CD4-positive, alpha-beta T cell treated with Interleukin-4 for 4 hours (primary cell): ENCODE measurements around the gene TXNRD2.

Source experiments
- DNase-seq: peaks from one replicate; pipeline ENCODE4 v3.0.0-alpha.2; 2020

TXNRD2 gene

DNA sequence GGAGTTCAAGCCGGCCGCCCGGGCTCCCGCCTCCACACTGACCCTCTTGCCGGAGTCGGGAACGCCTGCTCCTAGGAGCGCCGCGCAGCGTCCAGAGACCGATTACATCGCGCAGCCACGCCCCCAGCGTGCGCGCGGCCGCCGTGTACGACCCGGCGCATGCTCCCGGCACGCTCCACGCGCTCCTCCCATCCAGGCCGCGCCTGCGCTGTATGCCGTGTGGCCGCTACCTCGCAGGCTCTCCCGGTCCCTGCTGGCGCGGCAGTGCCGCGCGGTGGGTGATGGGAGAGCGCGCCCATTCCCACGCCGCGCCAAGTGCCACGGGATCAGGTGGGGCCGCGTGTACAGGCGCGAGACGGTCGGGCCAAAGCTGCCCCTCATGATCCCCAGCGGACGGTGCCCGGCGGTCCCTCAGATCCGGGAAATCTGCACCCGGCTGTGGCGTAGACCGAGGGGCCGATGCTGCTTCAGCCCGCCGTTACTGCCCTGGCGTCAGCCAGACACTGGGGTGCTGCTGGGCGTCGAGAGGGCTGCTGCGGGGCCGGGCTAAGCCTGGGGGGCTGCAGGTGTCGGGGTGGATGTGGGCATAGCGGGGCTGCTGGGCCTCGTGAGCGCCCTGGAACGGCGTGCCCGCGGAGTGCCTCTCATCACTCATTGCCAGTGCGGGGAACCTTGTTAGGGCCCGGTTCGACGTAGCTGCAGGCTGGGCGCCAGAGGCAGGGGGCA is 86.7 kb downstream of the TXNRD2 start, which contains the start of the genes GNB1L and RTL10:
Gene GNB1L (minus strand): TSS at position 97 of the 726 bp plus-strand sequence. CDS start 33,519 bp downstream, outside the sequence.
Gene RTL10 (minus strand): TSS at position 97 of the 726 bp plus-strand sequence. CDS start 2,613 bp downstream, outside the sequence.
- peak; percentile 93 for DNase-seq

DNA sequence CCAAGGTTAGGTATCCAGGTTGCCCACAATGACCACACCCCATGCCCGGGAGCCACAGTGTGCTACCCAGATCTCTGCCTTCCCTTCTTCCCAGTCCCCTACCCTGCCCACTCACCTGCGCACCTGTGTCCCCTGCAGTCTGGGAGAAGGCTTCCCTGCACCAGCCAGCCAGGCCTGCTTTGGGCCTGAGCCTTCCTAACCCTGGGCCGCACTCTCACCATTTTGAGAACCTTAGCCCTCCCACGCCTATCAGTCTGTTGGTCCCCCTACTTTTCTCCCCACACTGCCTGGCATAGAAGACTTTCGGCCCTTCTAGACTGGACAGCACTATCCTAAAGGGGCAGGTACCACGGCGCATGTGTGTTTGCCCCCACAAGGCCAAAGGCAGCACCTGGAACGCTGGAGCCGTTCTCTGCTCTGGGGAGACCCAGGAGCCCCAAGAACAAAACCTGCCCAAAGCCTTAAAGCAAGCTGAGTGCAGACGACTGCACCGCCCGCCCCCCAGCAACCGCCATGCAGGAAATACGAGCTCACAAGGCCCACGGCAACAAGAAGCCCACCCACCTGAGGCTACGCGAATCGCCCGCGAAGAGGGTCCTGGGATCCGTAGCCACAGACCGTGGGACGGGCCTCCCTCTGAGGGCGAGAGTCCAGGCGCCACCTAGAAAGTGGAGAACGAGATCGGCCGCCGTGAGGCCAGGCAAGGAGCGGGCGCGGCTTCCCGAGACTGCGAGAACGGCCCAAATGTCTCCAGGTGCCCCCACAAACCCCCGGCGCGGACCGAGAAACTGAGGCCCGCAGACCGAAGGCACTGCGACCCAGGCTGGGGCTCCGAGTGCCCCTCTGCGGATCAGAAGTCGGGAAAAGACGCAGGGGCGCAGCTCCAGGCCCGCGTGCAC is 87.5 kb downstream of the TXNRD2 start:
- no peak for DNase-seq

DNA sequence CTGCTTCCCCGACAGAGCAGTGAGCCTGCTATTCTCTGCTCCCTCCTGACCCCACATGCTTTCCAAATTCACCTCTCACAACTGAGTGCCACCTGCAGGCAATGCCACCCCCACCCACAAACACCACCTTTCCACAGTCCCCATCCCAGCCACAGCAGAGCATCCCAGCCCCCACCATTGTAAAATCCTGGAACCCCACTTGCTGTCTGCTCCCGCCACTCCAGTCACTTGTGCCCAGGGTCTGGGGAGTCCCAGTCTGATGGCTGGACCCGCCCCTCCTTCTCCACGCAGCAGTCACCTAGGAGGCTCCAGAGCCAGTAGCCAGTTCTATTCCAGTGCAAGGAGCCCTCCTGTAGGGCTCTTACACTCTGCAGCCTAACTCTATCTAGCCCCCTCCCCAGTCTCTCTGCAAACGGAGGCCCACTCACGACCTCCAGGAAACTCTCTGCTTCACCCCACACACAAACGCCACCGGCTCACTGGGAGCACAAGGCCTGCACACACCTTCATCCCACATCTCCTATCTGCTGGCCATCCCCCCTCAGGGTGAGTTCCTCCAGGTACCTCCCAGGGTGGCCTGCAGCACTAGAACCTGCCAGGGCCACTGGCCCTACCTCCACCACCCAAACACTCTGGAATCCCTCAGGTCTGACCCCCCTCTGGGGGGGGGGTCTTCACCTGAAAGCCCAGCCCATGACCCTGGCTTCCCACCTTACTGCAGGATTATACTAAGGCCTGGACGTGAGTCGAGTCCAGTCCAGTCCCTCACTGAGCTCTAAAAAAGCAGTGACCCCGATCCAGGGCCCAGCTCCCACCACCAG is 88.3 kb downstream of the TXNRD2 start:
- no peak for DNase-seq

DNA sequence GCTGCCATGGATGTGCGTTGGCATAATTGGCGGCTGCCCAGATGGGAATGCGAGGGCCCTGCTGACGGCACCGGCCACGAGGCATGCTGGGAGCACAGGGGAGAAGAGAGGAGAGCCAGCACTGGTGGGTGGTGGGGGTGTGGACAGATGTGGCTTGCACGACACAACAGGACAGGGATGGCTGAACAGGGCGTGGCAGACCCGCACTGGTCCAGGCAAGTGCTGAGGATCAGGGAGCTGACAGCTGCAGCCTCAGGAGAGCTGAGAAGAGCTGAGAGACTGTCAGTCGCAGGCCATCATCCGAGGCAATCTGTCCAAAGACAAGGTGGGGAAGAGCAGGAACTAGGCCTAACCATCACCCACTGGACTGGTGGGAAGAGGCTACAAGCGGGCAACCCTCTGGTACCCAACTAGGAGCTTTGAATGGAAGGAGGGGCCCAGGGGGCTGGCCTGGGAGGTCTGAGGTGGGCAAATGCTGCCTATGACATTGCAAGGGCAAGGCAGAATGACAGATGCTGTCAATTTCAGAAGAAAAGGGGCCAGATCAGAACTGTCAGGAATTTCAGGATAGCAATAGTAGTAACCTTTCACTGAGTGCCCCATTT is 89.3 kb downstream of the TXNRD2 start:
- DNase-seq = no peak

DNA sequence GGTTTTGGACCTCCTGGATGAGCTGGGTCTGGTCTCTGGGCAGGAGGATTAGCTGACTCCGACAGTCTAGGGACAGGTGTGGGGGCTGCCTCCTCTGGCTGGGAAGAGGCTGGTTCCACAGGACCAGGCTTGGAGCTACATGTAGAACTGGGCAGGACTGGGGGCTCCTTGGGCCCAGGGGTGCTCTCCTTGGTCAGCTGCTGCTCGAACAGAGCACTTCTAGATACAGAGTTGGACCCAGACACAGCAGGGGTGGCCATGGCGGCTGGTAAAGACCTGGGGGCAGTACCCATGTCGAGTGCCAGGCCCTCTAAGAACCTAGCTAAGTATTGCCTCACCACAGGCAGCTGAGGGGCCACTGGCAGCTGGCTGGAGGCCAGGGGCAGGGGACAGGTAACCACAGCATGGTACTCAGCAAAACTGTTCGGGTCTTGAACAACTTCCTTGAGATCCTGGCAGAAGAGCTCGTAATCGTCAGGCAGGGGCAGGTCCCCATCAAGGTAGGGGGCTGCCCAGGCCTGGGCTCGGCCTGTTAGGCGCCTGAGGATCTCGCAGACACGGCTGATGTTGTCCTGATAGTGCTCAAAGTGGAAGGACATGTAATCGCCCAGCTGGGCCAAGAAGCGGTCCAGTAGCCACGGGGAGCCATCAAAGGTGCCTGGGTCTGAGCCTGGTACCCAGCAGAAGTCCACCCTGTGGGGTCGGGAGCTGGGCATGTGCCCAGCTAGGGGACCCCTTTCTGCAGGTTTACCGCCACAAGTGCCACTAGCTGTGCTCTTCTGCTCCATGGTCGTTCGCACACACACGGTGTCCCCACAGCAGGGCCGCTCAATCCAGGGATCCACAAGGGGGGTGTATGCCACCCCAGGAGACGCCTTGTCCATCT is 90.1 kb downstream of the TXNRD2 start:
- DNase-seq = no peak

DNA sequence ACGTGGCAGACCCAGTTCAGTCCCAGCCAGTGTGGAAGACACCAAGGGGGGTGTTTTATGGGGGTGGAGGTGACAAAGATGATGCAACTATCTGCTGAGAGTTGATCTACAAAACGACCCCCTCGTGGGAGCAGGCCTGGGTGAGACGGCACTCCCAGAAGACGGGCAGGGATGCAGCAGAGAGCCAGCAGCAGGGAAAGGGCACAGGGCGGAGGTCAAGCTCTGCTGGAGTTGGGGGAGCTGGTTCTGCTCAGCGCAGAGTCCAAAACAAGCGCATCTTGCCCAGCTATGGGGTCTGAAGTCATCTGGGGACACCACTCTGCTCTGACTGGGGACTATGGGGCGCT is 90.9 kb downstream of the TXNRD2 start:
- DNase-seq = no peak

DNA sequence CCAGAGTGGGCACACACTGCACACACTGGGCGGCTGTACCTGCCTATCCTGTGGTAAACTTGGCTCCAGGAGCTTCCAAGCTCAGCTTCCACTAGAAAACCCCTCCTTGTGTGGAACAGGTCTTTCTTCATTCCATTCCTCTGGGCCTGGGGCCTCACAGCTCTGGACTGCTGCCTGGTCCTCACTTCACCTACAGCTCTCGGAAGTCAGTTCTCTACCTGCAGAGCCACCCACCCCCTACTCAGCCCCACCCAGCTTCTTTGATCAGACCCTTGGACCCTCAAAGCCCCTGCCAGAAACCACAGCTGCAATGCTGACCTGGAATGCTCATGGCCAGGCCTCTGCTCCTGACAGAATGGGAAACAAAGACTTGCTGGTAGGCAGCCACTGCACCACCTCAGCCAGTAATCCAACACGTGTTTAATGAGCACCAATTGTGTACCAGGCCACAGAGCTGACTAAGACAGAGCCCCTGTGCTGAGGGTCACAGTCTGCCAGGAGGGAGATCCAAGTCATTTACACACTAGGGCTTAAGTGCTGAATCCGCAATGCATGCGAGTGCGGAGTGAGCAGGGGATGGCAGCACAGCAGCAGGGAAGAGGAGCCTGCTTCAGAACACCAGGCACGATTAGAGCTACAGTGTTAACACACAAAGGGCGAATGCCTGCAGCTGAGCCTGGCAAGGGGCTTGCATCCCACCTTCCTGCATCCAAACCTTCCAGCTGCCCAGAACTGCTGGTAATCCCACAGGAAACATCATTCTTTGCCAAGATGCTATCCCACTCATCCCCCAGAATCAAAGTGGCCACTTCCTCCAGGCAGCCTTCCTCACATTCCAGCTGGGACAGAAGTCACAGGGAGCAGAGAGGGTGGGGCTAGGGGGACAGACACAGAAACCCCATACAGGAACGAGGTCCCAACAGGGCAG is 91.5 kb downstream of the TXNRD2 start:
- no peak for DNase-seq

DNA sequence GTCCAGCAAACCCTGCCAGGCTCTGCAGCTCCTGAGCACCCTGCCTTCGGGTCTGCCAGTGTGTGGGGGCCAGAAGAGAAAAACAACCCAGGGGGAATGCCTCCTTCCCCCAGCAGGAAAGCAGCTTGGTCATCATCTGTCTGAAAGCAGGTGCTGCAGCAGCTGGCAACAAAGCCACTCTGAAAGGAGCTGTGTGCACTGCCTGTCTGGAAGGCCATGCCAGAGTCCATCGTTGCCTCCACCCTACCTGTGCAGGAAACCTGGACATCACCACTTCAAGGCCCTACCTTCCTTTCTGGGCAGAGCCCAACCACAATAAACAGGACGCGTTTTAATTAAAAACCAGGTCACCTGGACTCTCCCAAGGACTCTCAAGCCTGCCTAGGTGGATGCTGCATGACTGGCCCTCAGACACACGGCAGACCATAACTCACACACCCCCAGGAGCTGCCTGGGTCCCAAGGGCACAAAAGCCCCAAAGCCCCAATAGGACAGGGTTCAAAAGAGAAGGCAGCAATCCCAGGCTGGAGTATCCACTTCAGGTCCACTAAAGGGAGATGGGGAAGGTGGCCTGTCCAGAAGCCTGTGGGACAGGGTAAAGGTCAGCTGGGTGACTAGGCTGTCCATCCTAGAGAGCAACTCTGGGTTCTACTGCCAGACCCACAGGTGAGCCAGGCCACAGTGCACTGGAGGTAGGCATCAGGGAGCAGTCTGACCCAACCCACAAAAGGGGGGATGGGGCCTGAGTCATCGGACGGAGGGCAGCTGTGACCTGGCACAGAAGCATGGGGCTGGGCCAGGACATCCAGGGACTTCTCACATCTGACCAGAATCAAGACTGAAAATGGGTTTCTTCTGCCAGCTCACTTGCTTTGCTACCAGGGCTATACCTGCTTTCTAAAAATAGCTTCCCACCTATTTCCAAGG is 93.1 kb downstream of the TXNRD2 start:
- DNase-seq = no peak

DNA sequence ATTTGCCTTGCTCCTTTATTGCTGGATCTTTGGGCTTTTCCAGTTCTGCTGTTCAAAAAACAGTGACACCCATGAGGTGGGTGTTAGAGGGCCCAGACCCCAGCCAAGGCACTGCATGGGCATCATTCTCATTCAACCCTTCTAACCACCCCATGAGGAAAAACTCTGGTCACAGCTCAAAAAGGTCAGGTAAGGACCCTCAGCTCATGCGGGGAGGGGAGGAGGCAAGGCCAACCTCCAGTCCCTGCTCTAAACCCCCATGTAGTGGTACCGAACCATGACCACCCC is 94.3 kb downstream of the TXNRD2 start:
- DNase-seq = no peak

DNA sequence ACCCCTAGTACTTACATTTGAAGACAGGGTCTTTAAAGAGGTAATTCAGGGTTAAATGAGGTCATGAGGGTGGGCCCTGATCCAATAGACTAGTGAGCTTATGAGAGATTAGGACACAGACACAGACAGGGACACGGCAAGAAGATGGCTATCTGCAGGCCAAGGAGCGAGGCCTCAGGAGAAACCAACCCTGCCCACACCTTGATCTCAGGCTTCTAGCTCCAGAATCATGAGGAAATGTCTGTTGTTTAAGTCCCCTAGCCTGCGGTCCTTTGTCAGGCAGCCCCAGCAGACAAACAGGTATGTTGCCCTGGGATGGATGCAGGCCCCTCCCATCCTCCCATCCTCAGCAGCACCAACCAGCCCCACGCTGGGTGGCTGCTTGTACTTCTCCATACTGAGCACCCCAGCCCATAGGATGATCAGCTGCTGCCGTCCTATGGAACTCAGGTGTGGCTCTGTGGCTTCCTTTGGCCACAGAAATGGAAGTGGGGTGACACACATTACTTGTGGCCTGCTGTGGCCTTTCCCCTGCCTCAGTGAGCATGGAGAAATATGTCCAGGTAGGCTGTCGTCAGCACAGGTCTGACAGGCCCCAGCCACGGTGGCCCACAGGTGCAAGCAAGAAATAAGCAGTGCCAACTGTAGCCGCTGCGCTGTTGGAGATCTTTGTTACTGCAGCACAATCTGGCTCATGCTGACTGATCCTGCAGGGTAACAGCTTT is 94.8 kb downstream of the TXNRD2 start:
- DNase-seq = no peak

DNA sequence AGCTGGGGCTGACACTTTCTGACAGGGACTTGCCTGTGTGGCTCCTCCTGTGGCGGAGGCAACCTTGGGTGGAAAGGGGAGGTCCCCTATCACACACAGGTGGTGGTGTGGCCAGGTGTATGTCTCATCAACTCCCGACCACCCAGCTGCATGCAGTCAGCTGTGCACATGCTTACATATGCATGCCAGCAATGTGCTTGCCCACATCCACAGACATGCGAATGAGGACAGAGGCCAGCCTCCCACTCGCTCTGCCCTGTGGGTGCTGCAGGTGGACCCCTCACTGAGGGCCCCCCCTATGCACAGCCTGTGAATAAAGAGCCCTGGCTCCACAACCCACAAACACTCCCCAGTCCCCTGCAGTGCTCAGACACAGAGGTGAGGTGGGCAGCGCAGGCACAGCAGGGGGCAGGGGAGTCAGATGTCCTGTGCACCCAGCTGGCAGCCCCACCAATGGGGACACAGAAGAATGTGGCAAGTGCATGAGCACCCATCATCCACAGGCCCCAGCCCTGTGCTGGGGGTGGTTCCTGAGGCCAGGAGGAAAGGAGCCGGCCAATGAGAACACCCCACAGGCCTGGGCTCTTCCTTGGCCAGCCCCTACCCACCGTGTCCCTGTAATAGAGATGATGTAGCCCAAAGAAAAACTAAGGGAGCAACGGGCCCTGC is 96.4 kb downstream of the TXNRD2 start:
- no peak for DNase-seq

DNA sequence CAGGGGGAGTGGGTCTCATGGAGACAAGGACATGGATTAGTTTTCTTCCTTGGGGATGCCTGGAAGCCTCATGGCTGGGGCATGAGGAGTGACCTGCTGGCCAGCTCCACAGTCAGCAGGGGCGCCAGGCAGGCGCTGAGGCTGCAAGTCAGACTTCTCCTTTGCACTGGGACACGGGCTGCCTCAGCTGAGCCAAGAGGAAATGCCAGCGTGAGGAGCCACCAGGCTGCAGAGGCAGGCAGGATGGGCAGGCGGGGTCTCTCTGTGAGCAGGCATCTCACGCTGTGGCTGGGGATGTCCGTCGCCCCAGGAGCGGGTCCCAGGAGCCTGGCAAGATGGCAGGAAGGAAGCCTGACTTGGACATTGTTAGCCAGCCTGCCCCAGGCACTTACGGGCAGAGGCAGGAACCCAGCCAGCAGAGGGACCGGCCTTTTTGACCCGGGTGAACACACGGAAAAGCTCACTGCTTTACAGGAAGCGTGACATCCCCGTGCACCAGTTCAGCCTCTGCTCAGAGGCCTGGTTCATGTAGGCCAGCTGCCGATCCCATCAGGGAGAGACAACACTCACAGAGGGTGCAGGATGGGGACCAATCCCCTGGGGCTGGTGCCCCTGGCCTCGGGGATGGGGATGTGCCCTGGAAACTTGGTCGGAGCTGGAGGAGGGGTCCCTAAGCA is 97.1 kb downstream of the TXNRD2 start:
- no peak for DNase-seq

DNA sequence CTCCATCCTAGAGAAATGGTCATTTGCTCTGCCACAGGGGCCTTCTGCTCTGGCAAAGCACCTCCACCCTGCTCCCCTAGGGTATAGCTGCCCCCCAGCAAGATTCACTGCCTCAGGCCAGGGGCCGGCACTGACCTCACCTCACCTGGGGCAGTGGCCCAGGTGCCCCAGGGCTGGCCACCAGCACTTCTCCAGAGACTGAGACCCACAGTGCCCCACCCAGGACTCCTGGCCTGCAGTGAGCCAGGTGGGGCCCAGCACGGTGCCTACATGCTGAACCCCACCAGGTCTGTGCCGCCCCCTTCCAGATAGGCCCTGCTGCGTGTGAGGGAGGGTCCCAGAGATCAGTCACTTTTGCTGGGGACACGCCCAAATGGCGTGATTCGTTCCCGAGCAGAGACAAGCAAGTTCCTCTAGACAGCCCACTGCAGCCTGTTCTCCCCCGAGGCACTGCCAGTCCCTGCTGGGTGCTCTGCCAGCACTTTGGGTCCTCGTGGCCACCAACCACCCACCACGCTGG is 97.7 kb downstream of the TXNRD2 start:
- DNase-seq = no peak

DNA sequence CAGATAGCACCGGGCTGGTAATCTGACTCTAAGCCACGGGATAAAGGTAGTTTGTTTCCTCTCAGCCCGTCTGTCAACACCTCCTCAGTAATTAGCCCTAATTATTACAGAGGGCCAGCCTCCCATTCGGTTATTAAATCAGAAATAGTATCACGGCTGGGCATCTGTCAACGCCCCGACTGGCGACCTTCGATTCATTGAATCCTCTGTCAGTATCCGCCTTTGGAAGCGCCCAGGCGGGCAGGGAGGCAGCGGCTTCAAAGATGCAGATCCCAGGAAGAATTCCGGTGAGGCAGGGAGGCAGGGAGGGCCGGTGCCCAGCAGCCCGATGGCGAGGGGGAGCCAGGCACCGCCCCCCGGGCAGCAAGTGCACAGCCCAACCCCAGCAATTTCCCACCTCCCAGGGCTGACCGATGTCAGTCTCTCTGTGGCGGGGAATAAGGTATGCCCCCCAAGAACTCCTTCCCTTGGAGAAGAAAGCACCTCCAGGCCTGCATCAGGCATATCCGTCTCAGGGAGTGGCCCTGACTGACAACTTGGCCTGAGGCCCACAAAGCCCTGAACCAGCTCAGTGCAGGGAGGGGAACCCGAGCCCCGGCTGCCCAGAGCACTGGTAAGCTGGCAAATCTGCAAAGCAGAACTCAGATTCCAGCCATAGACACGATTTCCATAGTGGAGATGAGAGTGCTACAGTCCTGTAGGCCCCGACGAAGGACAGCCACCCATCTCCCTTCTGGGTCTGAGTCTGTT is 98.3 kb downstream of the TXNRD2 start:
- no peak for DNase-seq

DNA sequence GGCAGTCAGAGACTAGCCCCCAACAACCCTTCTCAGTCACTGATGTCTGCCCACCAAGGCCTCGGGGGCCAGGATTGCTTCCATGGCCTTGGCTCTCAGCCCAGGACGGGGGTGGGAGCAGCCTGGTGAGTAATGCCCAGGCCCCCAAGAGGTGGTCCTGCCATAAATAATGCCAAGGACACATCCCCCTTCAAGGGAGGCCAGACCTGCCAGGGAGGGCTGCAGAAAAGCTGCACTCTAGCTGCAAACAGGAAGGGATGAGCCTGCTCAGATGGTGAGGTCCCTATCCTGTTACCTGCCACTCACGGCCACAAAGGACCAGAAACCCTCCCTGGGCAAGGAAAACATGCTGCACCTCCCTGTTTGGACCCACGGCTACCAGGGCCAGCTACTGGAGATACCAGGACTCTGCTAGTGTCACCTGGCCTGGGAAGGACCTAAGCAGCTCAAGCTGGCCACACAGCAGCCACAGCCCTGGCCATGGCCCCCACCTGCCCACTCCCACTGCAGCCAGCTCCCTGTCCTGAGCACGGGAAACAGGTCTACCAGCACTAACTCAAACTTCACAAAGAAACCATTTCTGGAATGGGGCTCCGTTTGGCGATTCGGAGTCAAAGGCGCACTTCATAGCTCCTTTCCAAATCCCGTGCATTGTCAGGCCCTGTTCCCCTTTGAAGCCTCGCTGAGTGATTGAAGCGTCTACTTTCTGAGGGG is 99.1 kb downstream of the TXNRD2 start:
- DNase-seq = no peak
